Measurements from ENCODE around the gene PLCZ1.

Gene PLCZ1

DNA sequence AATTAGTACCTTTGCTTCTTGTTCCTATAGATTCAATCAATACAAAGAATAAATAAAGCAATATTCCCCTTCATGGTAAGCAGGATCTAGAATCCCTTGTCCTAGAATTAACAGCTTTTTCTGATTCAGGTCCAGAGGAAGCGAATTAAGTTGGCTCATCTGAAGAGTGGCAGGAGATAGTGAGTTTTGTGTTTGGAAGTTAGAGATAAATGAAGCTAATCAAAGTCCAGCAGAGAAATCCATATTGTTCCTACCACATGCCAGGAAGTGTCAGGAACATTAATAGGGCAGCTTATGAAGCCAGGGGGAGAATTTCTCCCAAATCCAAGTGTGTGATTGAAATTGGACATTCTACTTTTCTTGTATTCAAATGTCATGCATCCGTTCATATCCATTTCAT is 14.1 kb upstream of the PLCZ1 start:
- Histone ChIP-seq H3K27ac (replicated peaks) (no peak overlapping the region), H3K27me3 (ENCODE audit: insufficient read depth, poor library complexity, severe bottlenecking) (no peaks in the 10 kb centered on the region), H3K4me3 (replicated peaks; ENCODE audit: insufficient read depth, low read length) (no peak overlapping the region)
- DNase-seq (ENCODE audit: low read depth in 1 of 2, low spot score in 1 of 2): no peak
- TF ChIP-seq, protein P1, sequence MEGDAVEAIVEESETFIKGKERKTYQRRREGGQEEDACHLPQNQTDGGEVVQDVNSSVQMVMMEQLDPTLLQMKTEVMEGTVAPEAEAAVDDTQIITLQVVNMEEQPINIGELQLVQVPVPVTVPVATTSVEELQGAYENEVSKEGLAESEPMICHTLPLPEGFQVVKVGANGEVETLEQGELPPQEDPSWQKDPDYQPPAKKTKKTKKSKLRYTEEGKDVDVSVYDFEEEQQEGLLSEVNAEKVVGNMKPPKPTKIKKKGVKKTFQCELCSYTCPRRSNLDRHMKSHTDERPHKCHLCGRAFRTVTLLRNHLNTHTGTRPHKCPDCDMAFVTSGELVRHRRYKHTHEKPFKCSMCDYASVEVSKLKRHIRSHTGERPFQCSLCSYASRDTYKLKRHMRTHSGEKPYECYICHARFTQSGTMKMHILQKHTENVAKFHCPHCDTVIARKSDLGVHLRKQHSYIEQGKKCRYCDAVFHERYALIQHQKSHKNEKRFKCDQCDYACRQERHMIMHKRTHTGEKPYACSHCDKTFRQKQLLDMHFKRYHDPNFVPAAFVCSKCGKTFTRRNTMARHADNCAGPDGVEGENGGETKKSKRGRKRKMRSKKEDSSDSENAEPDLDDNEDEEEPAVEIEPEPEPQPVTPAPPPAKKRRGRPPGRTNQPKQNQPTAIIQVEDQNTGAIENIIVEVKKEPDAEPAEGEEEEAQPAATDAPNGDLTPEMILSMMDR (IDR thresholded peaks at IDR 0.05; ENCODE audit: insufficient read depth, low read length): no peak

DNA sequence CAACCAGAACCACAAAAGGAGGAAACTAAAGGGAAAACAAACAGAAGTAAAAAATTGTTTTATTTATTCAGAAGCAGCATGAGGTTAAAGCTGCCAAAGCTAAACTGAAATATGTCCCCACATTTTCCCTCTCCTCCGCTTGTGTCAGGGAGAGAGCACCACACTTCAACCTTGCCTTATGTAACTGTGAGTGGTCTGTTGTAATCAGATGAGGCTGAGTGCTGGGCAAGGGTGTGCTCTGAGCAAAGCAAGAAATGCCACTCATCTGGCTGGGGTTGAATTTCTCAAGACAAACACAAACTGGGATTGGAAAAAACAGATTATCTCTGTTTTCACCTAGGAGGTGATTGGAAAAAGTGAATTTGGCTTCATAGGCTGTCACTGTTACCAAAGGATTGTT is 12.3 kb upstream of the PLCZ1 start:
- TF ChIP-seq, protein P1 (IDR thresholded peaks at IDR 0.05; ENCODE audit: insufficient read depth, low read length): no peak
- TF ChIP-seq POLR2AphosphoS5 (IDR thresholded peaks at IDR 0.05; ENCODE audit: low read depth) (no peak), SPI1 (IDR thresholded peaks at IDR 0.05; ENCODE audit: borderline replicate concordance, low read depth) (no peak), GABPA (IDR thresholded peaks at IDR 0.05; ENCODE audit: low read depth) (no peak)
- TF ChIP-seq, protein P2, sequence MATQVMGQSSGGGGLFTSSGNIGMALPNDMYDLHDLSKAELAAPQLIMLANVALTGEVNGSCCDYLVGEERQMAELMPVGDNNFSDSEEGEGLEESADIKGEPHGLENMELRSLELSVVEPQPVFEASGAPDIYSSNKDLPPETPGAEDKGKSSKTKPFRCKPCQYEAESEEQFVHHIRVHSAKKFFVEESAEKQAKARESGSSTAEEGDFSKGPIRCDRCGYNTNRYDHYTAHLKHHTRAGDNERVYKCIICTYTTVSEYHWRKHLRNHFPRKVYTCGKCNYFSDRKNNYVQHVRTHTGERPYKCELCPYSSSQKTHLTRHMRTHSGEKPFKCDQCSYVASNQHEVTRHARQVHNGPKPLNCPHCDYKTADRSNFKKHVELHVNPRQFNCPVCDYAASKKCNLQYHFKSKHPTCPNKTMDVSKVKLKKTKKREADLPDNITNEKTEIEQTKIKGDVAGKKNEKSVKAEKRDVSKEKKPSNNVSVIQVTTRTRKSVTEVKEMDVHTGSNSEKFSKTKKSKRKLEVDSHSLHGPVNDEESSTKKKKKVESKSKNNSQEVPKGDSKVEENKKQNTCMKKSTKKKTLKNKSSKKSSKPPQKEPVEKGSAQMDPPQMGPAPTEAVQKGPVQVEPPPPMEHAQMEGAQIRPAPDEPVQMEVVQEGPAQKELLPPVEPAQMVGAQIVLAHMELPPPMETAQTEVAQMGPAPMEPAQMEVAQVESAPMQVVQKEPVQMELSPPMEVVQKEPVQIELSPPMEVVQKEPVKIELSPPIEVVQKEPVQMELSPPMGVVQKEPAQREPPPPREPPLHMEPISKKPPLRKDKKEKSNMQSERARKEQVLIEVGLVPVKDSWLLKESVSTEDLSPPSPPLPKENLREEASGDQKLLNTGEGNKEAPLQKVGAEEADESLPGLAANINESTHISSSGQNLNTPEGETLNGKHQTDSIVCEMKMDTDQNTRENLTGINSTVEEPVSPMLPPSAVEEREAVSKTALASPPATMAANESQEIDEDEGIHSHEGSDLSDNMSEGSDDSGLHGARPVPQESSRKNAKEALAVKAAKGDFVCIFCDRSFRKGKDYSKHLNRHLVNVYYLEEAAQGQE (IDR thresholded peaks at IDR 0.05; ENCODE audit: insufficient replicate concordance, low read depth): no peak
- no peak for DNase-seq (ENCODE audit: low read depth in 1 of 2, low spot score in 1 of 2)

DNA sequence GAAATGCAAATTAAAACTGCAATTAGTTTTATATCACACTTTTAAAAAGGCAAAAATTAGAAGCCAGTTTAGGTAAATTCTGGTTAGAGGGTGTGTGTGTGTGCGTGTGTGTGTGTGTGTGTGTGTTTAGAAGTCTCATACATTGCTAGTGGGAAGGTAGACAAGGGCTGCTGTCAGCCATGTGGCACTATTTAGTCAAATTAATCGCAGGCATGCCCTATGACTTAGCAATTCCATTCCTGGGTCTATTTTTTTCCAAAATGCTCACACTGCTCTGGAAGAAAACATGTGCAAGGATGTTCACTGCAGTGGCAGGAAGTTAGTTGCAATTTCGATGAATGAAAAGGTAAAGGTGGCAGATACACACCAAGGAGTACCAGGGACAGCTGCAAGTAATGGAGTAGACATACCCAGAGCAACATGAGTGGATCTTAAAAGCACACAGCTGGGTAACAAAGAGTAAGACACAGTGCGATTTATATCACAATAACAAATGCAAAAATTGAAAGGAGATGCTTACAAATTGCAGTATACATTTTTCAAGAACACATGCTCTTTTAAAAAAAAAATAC is 11.7 kb upstream of the PLCZ1 start:
- no peak for DNase-seq (ENCODE audit: low read depth in 1 of 2, low spot score in 1 of 2)
- Histone ChIP-seq H3K4me3 (replicated peaks; ENCODE audit: insufficient read depth, low read length) (no peak overlapping the region), H3K27ac (replicated peaks) (no peak overlapping the region), H3K27me3 (ENCODE audit: insufficient read depth, poor library complexity, severe bottlenecking) (no peaks in the 10 kb centered on the region)
- TF ChIP-seq, protein P2 (IDR thresholded peaks at IDR 0.05; ENCODE audit: insufficient replicate concordance, low read depth): no peak
- TF ChIP-seq POLR2AphosphoS5 (IDR thresholded peaks at IDR 0.05; ENCODE audit: low read depth): no peak
- TF ChIP-seq, protein P1 (IDR thresholded peaks at IDR 0.05; ENCODE audit: insufficient read depth, low read length): no peak
- no peak for TF ChIP-seq SPI1 (IDR thresholded peaks at IDR 0.05; ENCODE audit: borderline replicate concordance, low read depth)
- TF ChIP-seq GABPA (IDR thresholded peaks at IDR 0.05; ENCODE audit: low read depth): no peak

More for the DNA sequence above, 12.3 kb upstream of the PLCZ1 start:
- H3K4me3 ChIP-seq (replicated peaks; ENCODE audit: insufficient read depth, low read length): no peak overlapping the region
- H3K27ac ChIP-seq (replicated peaks): no peak overlapping the region
- no peaks in the 10 kb centered on the region for H3K27me3 ChIP-seq (ENCODE audit: insufficient read depth, poor library complexity, severe bottlenecking)

DNA sequence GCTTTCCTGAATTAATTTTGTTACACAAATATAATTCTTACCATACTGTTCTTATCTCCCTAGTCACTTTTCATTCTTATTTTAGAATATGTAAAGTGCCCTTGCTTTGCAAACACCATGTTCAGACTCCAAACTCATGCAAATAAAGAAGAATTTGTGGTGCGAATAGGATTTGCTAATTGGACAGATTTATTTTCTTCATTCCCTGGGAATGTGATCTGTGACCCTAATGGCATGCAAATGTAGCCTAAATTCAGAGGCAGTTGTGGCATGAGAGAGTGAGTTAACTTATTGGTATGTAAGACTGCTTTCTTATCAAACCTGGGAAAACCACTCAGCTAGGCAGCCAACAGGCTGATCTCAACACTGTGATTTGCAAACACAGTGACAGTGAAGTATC is 10.1 kb upstream of the PLCZ1 start:
- TF ChIP-seq, protein P2 (IDR thresholded peaks at IDR 0.05; ENCODE audit: insufficient replicate concordance, low read depth): no peak
- TF ChIP-seq SPI1 (IDR thresholded peaks at IDR 0.05; ENCODE audit: borderline replicate concordance, low read depth) (no peak), POLR2AphosphoS5 (IDR thresholded peaks at IDR 0.05; ENCODE audit: low read depth) (no peak), GABPA (IDR thresholded peaks at IDR 0.05; ENCODE audit: low read depth) (no peak)
- TF ChIP-seq, protein P1 (IDR thresholded peaks at IDR 0.05; ENCODE audit: insufficient read depth, low read length): no peak
- no peak for DNase-seq (ENCODE audit: low read depth in 1 of 2, low spot score in 1 of 2)
- Histone ChIP-seq H3K27me3 (ENCODE audit: insufficient read depth, poor library complexity, severe bottlenecking) (no peaks in the 10 kb centered on the region), H3K27ac (replicated peaks) (no peak overlapping the region), H3K4me3 (replicated peaks; ENCODE audit: insufficient read depth, low read length) (no peak overlapping the region)
